Measurements from ENCODE around the gene DGKI. TPM values are rescaled to one million over a fixed set of nuclear protein-coding genes. Genes with fewer than 3 reads are reported as not detected.

The DGKI gene
- total and polyA plus RNA-seq, 2 donors (not counting 1 experiment from before 2014, with no cell fraction given), result 0.74 to 2.1 TPM

GRCh38 chr7:137801003-137801402, 45.8 kb downstream of the DGKI start:
- H3K4me2 ChIP-seq (ENCODE audit: extremely low read depth, insufficient read depth, low read length), result no peak overlapping the region

GRCh38 chr7:137798073-137798763, 48.6 kb downstream of the DGKI start:
- Histone ChIP-seq H3K4me2 (ENCODE audit: extremely low read depth, insufficient read depth, low read length) (no peak overlapping the region), H3K27ac (ENCODE audit: insufficient read depth, low read length) (no peak overlapping the region), H3K4me1 (ENCODE audit: control insufficient read depth, extremely low read depth, insufficient read depth, low read length) (no peaks in the 10 kb centered on the region), H3K27me3 (ENCODE audit: control insufficient read depth, insufficient read depth, low read length) (no peaks in the 10 kb centered on the region), H3K9ac (ENCODE audit: insufficient read depth, low read length) (no peak overlapping the region), H2AFZ (ENCODE audit: low read length) (no peak overlapping the region), H3K36me3 (ENCODE audit: control insufficient read depth, insufficient read depth, low read length) (no peaks in the 10 kb centered on the region), H3K79me2 (ENCODE audit: control insufficient read depth, insufficient read depth, low read length) (no peaks in the 10 kb centered on the region), H3K4me3 (replicated peaks in 1 of 4; ENCODE audit: control extremely low read depth in 1 of 4, insufficient read depth in 1 of 4, low read depth in 3 of 4, low read length in 4 of 4) (no peak overlapping the region), H4K20me1 (ENCODE audit: control insufficient read depth, extremely low read depth, insufficient read depth, low read length) (no peaks in the 10 kb centered on the region), H3K9me3 (ENCODE audit: control insufficient read depth, insufficient read depth, low read depth, low read length) (no peaks in the 10 kb centered on the region)
- TF ChIP-seq CTCF (conservative IDR thresholded peaks at IDR 0.05 in 1 of 2, IDR thresholded peaks at IDR 0.05 in 1 of 2; ENCODE audit: low read depth in 1 of 2, low read length in 2 of 2), result no peak
- no peak for TF ChIP-seq EZH2 (IDR thresholded peaks at IDR 0.05; ENCODE audit: low read length, missing control alignments)
- DNase-seq (ENCODE audit: low read depth in 2 of 2), result no peak

More at GRCh38 chr7:137801003-137801402, 45.8 kb downstream of the DGKI start:
- Histone ChIP-seq H3K36me3 (ENCODE audit: control insufficient read depth, insufficient read depth, low read length) (no peaks in the 10 kb centered on the region), H3K9me3 (ENCODE audit: control insufficient read depth, insufficient read depth, low read depth, low read length) (no peaks in the 10 kb centered on the region), H3K27ac (ENCODE audit: insufficient read depth, low read length) (no peak overlapping the region), H3K4me1 (ENCODE audit: control insufficient read depth, extremely low read depth, insufficient read depth, low read length) (no peaks in the 10 kb centered on the region), H4K20me1 (ENCODE audit: control insufficient read depth, extremely low read depth, insufficient read depth, low read length) (no peaks in the 10 kb centered on the region), H2AFZ (ENCODE audit: low read length) (no peak overlapping the region), H3K79me2 (ENCODE audit: control insufficient read depth, insufficient read depth, low read length) (no peaks in the 10 kb centered on the region), H3K9ac (ENCODE audit: insufficient read depth, low read length) (no peak overlapping the region), H3K27me3 (ENCODE audit: control insufficient read depth, insufficient read depth, low read length) (no peaks in the 10 kb centered on the region), H3K4me3 (replicated peaks in 1 of 4; ENCODE audit: control extremely low read depth in 1 of 4, insufficient read depth in 1 of 4, low read depth in 3 of 4, low read length in 4 of 4) (no peak overlapping the region)
- peak; percentile 23 to 58 for DNase-seq (ENCODE audit: low read depth in 2 of 2)
- no peak for TF ChIP-seq EZH2 (IDR thresholded peaks at IDR 0.05; ENCODE audit: low read length, missing control alignments)
- TF ChIP-seq CTCF (conservative IDR thresholded peaks at IDR 0.05 in 1 of 2, IDR thresholded peaks at IDR 0.05 in 1 of 2; ENCODE audit: low read depth in 1 of 2, low read length in 2 of 2), result no peak

GRCh38 chr7:137795211-137795610, 51.6 kb downstream of the DGKI start:
- Histone ChIP-seq H3K36me3 (ENCODE audit: control insufficient read depth, insufficient read depth, low read length) (no peaks in the 10 kb centered on the region), H3K27ac (ENCODE audit: insufficient read depth, low read length) (no peak overlapping the region), H2AFZ (ENCODE audit: low read length) (no peak overlapping the region), H4K20me1 (ENCODE audit: control insufficient read depth, extremely low read depth, insufficient read depth, low read length) (no peaks in the 10 kb centered on the region), H3K4me1 (ENCODE audit: control insufficient read depth, extremely low read depth, insufficient read depth, low read length) (no peaks in the 10 kb centered on the region), H3K9ac (ENCODE audit: insufficient read depth, low read length) (no peak overlapping the region), H3K4me3 (replicated peaks in 1 of 4; ENCODE audit: control extremely low read depth in 1 of 4, insufficient read depth in 1 of 4, low read depth in 3 of 4, low read length in 4 of 4) (no peak overlapping the region), H3K9me3 (ENCODE audit: control insufficient read depth, insufficient read depth, low read depth, low read length) (no peaks in the 10 kb centered on the region), H3K79me2 (ENCODE audit: control insufficient read depth, insufficient read depth, low read length) (no peaks in the 10 kb centered on the region), H3K4me2 (ENCODE audit: extremely low read depth, insufficient read depth, low read length) (no peak overlapping the region), H3K27me3 (ENCODE audit: control insufficient read depth, insufficient read depth, low read length) (no peaks in the 10 kb centered on the region)
- DNase-seq (ENCODE audit: low read depth in 2 of 2), result no peak
- no peak for TF ChIP-seq EZH2 (IDR thresholded peaks at IDR 0.05; ENCODE audit: low read length, missing control alignments)
- no peak for TF ChIP-seq CTCF (conservative IDR thresholded peaks at IDR 0.05 in 1 of 2, IDR thresholded peaks at IDR 0.05 in 1 of 2; ENCODE audit: low read depth in 1 of 2, low read length in 2 of 2)
